Memory B cell (primary cell): ENCODE measurements around the gene NUP54.

Experiments
- ATAC-seq: fragments of 150-1000 bp; cut with Tn5 transposase; 2 replicates; pipeline ENCODE4 v1.10.0; 2021; ENCODE audit warnings: low read depth, mild to moderate bottlenecking, moderate library complexity
- DNase-seq, 2 donors: peaks; one replicate each; pipeline ENCODE4 v3.0.0; 2022; ENCODE audit warnings: low spot score in 2 of 2
- H3K27ac Mint-ChIP-seq: one replicate; pipeline ENCODE4 v1.8.0; 2022; ENCODE audit warnings: mild to moderate bottlenecking, moderate library complexity, mixed read lengths
- H3K27me3 Mint-ChIP-seq: one replicate; pipeline ENCODE4 v1.8.0; 2022; ENCODE audit warnings: mixed read lengths
- H3K36me3 Mint-ChIP-seq: one replicate; pipeline ENCODE4 v1.8.0; 2022; ENCODE audit warnings: mild to moderate bottlenecking, mixed read lengths
- H3K4me1 Mint-ChIP-seq: one replicate; pipeline ENCODE4 v1.8.0; 2022; ENCODE audit warnings: mixed read lengths
- H3K4me3 Mint-ChIP-seq: one replicate; pipeline ENCODE4 v1.8.0; 2022; ENCODE audit warnings: mild to moderate bottlenecking, moderate library complexity, mixed read lengths
- H3K9me3 Mint-ChIP-seq: one replicate; pipeline ENCODE4 v1.8.0; 2022; ENCODE audit warnings: mixed read lengths

Gene NUP54

DNA sequence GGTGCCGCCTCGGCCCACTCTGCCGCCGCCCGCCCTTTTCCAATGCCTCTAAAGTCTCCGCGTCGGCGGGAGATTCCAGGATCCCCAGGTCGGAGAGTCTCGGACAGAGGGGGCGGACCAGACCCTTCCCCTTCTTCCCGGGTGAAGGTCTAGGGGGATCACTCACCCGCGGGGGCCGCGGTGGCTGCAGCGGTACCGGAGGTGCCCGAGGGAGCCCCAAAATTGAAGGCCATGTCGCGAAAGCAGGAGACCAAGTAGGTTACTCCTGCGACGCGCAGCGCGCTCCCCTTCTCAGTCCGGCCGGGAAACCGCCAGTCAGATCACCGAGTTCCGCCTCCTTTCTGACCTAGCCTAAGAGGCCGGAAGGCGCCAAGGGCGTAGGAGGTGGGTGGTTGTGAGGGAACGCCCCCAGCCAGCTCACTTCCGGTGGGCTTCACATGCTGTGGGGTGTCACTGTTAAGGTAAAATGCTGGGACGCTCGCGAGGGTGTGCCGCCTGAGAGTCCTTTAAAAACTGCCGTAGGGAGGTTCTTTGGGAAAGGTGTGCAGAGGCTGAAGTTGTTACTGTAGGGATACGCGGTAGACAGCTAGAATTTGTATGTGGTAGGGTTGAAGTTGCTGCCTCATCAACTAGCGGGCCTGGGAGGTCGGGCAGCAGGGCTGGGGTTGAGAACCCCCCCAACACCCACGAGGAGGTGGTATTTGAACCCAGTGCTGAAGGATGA lies at the start of gene NUP54:
Gene NUP54 (minus strand): TSS at position 256 of the 724 bp plus-strand sequence. CDS start 23 bp downstream, at position 233.
- Mint-ChIP-seq H3K27me3 (no peaks in the 10 kb centered on the region), H3K9me3 (no peaks in the 10 kb centered on the region), H3K36me3 (peaks cover 11% of the 10 kb centered on the region), H3K27ac (peak within 1 kb of the TSS; percentile 90), H3K4me3 (peak within 1 kb of the TSS; percentile 97), H3K4me1 (peaks cover 13% of the 10 kb centered on the region)
- DNase-seq (peak; percentile 95 to 96), ATAC-seq (peak; percentile 98)

- Mint-ChIP-seq H3K4me1 (peaks cover 31% of the 10 kb centered on the region), H3K4me3 (no peak overlapping the region), H3K9me3 (no peaks in the 10 kb centered on the region), H3K27ac (no peak overlapping the region), H3K36me3 (peaks cover 27% of the 10 kb centered on the region), H3K27me3 (no peaks in the 10 kb centered on the region)
- ATAC-seq (no peak), DNase-seq (no peak)
Measured at GRCh38 chr4:76197031-76197743, 49.0 kb upstream of the NUP54 start.

DNA sequence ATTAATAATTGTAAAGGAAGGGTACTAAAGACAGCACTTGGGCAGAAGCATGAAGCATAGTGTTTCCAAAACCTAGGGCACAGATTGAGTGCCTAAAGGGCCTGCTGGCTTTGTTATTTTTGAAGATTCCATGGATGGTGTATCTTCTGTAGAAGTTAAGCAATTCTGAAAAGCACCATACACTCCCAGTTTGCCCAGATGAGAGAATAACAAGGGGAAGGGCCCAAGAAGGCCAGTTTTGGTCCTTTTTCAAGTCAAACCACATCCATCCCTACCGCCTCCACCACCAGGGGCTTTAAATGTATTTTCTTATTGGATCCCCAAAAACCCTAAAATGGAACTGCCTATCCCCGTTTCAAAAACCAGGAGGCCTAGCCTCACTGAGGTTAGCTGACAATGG lies 48.2 kb upstream of the NUP54 start:
- ATAC-seq (no peak), DNase-seq (no peak)
- H3K4me3 Mint-ChIP-seq: no peak overlapping the region
- no peak overlapping the region for H3K27ac Mint-ChIP-seq
- H3K36me3 Mint-ChIP-seq: peaks cover 34% of the 10 kb centered on the region
- no peaks in the 10 kb centered on the region for H3K27me3 Mint-ChIP-seq
- H3K9me3 Mint-ChIP-seq: peaks cover 1% of the 10 kb centered on the region
- H3K4me1 Mint-ChIP-seq: peaks cover 31% of the 10 kb centered on the region

- Mint-ChIP-seq H3K27ac (no peak overlapping the region), H3K36me3 (peaks cover 35% of the 10 kb centered on the region), H3K4me3 (no peak overlapping the region), H3K4me1 (peaks cover 25% of the 10 kb centered on the region), H3K27me3 (no peaks in the 10 kb centered on the region), H3K9me3 (peaks cover 1% of the 10 kb centered on the region)
- no peak for DNase-seq
- no peak for ATAC-seq
Measured at GRCh38 chr4:76195326-76195725, 47.1 kb upstream of the NUP54 start.

DNA sequence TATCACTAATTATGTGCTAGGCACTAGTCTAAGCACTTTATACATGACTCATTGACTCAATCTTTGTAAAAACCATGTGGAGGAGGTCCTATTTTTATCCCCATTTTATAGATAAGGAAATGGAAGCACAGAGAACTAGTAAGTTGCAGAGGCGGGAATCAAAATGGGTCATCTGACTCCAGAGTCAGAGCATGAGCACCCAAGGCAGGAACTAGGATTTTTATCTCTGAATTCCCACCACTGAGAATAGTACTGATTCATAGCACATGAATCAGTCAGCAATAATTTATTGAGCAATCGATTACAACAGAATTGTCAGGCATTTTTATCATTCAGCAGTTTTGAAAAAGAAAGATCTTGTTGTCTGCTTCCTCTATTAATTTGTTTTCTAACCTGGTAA lies 46.1 kb upstream of the NUP54 start:
- Mint-ChIP-seq H3K9me3 (peaks cover 1% of the 10 kb centered on the region), H3K4me1 (peaks cover 17% of the 10 kb centered on the region), H3K27me3 (no peaks in the 10 kb centered on the region), H3K27ac (no peak overlapping the region), H3K4me3 (no peak overlapping the region), H3K36me3 (peaks cover 38% of the 10 kb centered on the region)
- ATAC-seq: no peak
- DNase-seq: no peak

- Mint-ChIP-seq H3K4me3 (no peak overlapping the region), H3K27ac (no peak overlapping the region), H3K4me1 (peaks cover 8% of the 10 kb centered on the region), H3K9me3 (peaks cover 1% of the 10 kb centered on the region), H3K36me3 (peaks cover 39% of the 10 kb centered on the region), H3K27me3 (no peaks in the 10 kb centered on the region)
- ATAC-seq (no peak), DNase-seq (no peak)
Measured at GRCh38 chr4:76192236-76192635, 44.0 kb upstream of the NUP54 start.

DNA sequence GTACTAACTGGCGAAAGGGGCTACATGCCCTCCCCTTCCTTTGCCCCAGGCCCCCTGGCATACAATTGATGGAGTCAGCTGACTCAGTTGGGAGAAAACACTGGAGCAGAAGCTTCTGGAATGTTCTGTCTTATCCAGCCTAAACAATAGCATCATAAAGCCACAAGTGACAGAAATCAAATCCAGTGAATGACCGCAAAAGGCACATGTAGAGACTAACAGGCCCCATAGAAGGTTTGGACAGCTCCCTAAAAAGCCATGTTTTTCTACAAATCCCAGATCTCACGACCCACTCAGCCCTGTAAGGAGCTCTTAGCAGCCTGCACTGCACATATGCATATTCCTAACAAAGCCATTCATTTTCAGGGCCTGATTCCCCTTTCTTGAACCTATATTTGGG lies 40.4 kb upstream of the NUP54 start:
- peaks cover 3% of the 10 kb centered on the region for H3K4me1 Mint-ChIP-seq
- DNase-seq (no peak), ATAC-seq (no peak)
- H3K9me3 Mint-ChIP-seq: peaks cover 1% of the 10 kb centered on the region
- no peak overlapping the region for H3K4me3 Mint-ChIP-seq
- no peak overlapping the region for H3K27ac Mint-ChIP-seq
- peaks cover 39% of the 10 kb centered on the region for H3K36me3 Mint-ChIP-seq
- H3K27me3 Mint-ChIP-seq: no peaks in the 10 kb centered on the region

DNA sequence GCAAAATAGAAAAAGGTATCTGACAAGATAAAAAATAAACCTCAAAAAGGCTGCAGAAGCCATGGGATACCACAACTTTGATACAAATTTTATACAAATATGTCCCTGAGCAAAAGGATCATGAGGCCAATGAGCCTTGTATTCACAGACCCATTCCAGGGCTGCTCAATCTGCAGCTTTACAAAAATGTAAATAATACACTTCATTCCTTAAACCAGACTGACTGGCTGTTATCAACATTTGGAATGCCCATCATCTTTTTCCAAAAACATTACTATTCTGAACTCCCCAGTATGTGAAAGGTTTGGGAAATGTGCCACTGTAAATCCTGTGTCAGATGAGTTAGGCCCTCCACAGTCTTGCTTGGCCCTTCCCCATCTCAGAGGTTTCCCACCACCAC lies 40.0 kb upstream of the NUP54 start:
- ATAC-seq: no peak
- no peak overlapping the region for H3K4me3 Mint-ChIP-seq
- H3K27me3 Mint-ChIP-seq: no peaks in the 10 kb centered on the region
- no peak overlapping the region for H3K27ac Mint-ChIP-seq
- H3K9me3 Mint-ChIP-seq: peaks cover 1% of the 10 kb centered on the region
- H3K36me3 Mint-ChIP-seq: peaks cover 34% of the 10 kb centered on the region
- DNase-seq: no peak
- H3K4me1 Mint-ChIP-seq: peaks cover 3% of the 10 kb centered on the region

- peaks cover 3% of the 10 kb centered on the region for H3K4me1 Mint-ChIP-seq
- DNase-seq (no peak), ATAC-seq (no peak)
- H3K36me3 Mint-ChIP-seq: peaks cover 25% of the 10 kb centered on the region
- peaks cover 1% of the 10 kb centered on the region for H3K9me3 Mint-ChIP-seq
- no peak overlapping the region for H3K27ac Mint-ChIP-seq
- no peaks in the 10 kb centered on the region for H3K27me3 Mint-ChIP-seq
- H3K4me3 Mint-ChIP-seq: no peak overlapping the region
Measured at GRCh38 chr4:76187152-76187551, 39.0 kb upstream of the NUP54 start.

GRCh38 chr4:76182463-76182862 lies 34.3 kb upstream of the NUP54 start:
- peaks cover 15% of the 10 kb centered on the region for H3K36me3 Mint-ChIP-seq
- no peaks in the 10 kb centered on the region for H3K27me3 Mint-ChIP-seq
- ATAC-seq: no peak
- no peak overlapping the region for H3K4me3 Mint-ChIP-seq
- peaks cover 2% of the 10 kb centered on the region for H3K4me1 Mint-ChIP-seq
- no peaks in the 10 kb centered on the region for H3K9me3 Mint-ChIP-seq
- H3K27ac Mint-ChIP-seq: no peak overlapping the region
- DNase-seq: no peak

GRCh38 chr4:76179398-76180318 lies 31.5 kb upstream of the NUP54 start:
- H3K4me1 Mint-ChIP-seq: peaks cover 8% of the 10 kb centered on the region
- H3K9me3 Mint-ChIP-seq: no peaks in the 10 kb centered on the region

GRCh38 chr4:76178296-76178695 lies 30.1 kb upstream of the NUP54 start:
- no peak overlapping the region for H3K4me3 Mint-ChIP-seq
- ATAC-seq (no peak), DNase-seq (no peak)
- H3K9me3 Mint-ChIP-seq: no peaks in the 10 kb centered on the region
- peaks cover 8% of the 10 kb centered on the region for H3K4me1 Mint-ChIP-seq
- H3K36me3 Mint-ChIP-seq: peaks cover 14% of the 10 kb centered on the region
- H3K27me3 Mint-ChIP-seq: no peaks in the 10 kb centered on the region
- H3K27ac Mint-ChIP-seq: no peak overlapping the region

More at GRCh38 chr4:76179398-76180318, 31.5 kb upstream of the NUP54 start:
- ATAC-seq (peak; percentile 92), DNase-seq (peak; percentile 78 to 79)
- Mint-ChIP-seq H3K36me3 (peaks cover 9% of the 10 kb centered on the region), H3K27me3 (no peaks in the 10 kb centered on the region), H3K4me3 (no peak overlapping the region), H3K27ac (no peak overlapping the region)

- ATAC-seq (no peak), DNase-seq (no peak)
- peaks cover 18% of the 10 kb centered on the region for H3K36me3 Mint-ChIP-seq
- no peaks in the 10 kb centered on the region for H3K27me3 Mint-ChIP-seq
- peaks cover 8% of the 10 kb centered on the region for H3K4me1 Mint-ChIP-seq
- H3K9me3 Mint-ChIP-seq: no peaks in the 10 kb centered on the region
- no peak overlapping the region for H3K4me3 Mint-ChIP-seq
- H3K27ac Mint-ChIP-seq: no peak overlapping the region
Measured at GRCh38 chr4:76177709-76178108, 29.5 kb upstream of the NUP54 start.

DNA sequence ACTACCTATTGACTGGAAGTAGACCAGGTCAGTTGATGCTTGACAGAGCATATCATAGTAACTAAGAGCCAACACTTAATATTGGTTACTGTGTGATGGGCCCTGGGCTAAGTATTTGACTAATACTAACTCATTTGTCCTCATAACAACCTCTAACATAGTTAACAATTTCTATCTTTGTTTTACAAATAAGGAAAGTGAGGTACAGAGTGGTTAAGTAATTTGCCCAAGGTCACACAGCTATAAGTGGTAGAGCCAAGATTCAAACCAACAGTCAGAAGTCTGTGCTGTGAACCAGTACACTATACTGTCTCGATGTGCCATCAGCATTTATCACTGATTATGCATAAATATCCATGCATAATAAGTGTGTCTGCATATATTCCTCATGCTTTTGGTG lies 27.1 kb upstream of the NUP54 start:
- H3K4me3 Mint-ChIP-seq: no peak overlapping the region
- no peaks in the 10 kb centered on the region for H3K27me3 Mint-ChIP-seq
- no peak overlapping the region for H3K27ac Mint-ChIP-seq
- no peak for DNase-seq
- H3K4me1 Mint-ChIP-seq: peaks cover 8% of the 10 kb centered on the region
- ATAC-seq: no peak
- peaks cover 24% of the 10 kb centered on the region for H3K36me3 Mint-ChIP-seq
- H3K9me3 Mint-ChIP-seq: no peaks in the 10 kb centered on the region
